ENCODE measurements around the gene NUBP2. TPM values are rescaled to one million over a fixed set of nuclear protein-coding genes. Genes with fewer than 3 reads are reported as not detected.

The NUBP2 gene
- polyA plus RNA-seq, 1 of the 3 experiments (the other 2 are of a cell fraction), result 73.2 TPM

- Histone ChIP-seq H3K36me3 (replicated peaks in 1 of 2; ENCODE audit: control insufficient read depth in 1 of 2, insufficient read depth in 2 of 2, low read length in 1 of 2) (peaks cover 0 to 28% of the 10 kb centered on the region in 2 experiments), H3K9me3 (no peaks in the 10 kb centered on the region), H3F3A (replicated peaks; ENCODE audit: insufficient read depth) (no peaks in the 10 kb centered on the region), H3K4me2 (no peak overlapping the region), H3K9me2 (no peaks in the 10 kb centered on the region), H3K9ac (no peak overlapping the region), H3K27ac (ENCODE audit: low read depth in 2 of 2, low read length in 1 of 2) (no peak overlapping the region), H3K4me3 (ENCODE audit: low read depth in 2 of 2, low read length in 1 of 2) (no peak overlapping the region), H3K27me3 (ENCODE audit: insufficient read depth) (no peaks in the 10 kb centered on the region), H3K79me2 (ENCODE audit: insufficient read depth) (no peaks in the 10 kb centered on the region), H3K4me1 (ENCODE audit: control insufficient read depth in 1 of 2, insufficient read depth in 2 of 2, low read depth in 1 of 2, low read length in 1 of 2) (no peaks in the 10 kb centered on the region; a peak in 1 of 4 replicates), H4K20me1 (ENCODE audit: insufficient read depth) (no peaks in the 10 kb centered on the region), H2AFZ (ENCODE audit: low read depth) (no peak overlapping the region)
- WGBS (ENCODE audit: low lambda C conversion rate), result no CpG with 5 or more reads among the region's 33 CpGs
- ChIA-PET POLR2A (interaction anchor here (2.1 kb wide), 1 partner anchor 11 kb away, joined by 8 read pairs; the partner anchor contains the start of genes NUBP2 and SPSB3), CTCF (interaction anchor here (1.4 kb wide), 1 partner anchor 9 kb away, joined by 5 read pairs; no protein-coding TSS in a partner anchor)
- TF ChIP-seq EP300 (IDR thresholded peaks at IDR 0.05; ENCODE audit: borderline replicate concordance in 1 of 2, low read depth in 1 of 2, low read length in 1 of 2) (no peak), RAD21 (IDR thresholded peaks at IDR 0.05; ENCODE audit: low read length) (no peak), ELF1 (IDR thresholded peaks at IDR 0.05) (no peak), MXI1 (IDR thresholded peaks at IDR 0.05; ENCODE audit: low read depth, low read length) (no peak), FOSL2 (IDR thresholded peaks at IDR 0.05; ENCODE audit: borderline replicate concordance, low read depth) (no peak), IRF3 (IDR thresholded peaks at IDR 0.05; ENCODE audit: low read depth, low read length) (no peak), USF2 (IDR thresholded peaks at IDR 0.05; ENCODE audit: borderline replicate concordance, low read depth, low read length) (no peak), TAF1 (IDR thresholded peaks at IDR 0.05; ENCODE audit: borderline replicate concordance, low read depth, low read length) (no peak), USF1 (IDR thresholded peaks at IDR 0.05; ENCODE audit: borderline replicate concordance, low read depth) (no peak), RFX5 (IDR thresholded peaks at IDR 0.05; ENCODE audit: low read length) (no peak), MEF2A (IDR thresholded peaks at IDR 0.05; ENCODE audit: borderline replicate concordance, low read depth) (no peak), FOXM1 (IDR thresholded peaks at IDR 0.05; ENCODE audit: low read depth) (no peak), MAX (IDR thresholded peaks at IDR 0.05; ENCODE audit: low read depth) (no peak), RCOR1 (IDR thresholded peaks at IDR 0.05; ENCODE audit: low read length) (no peak), CHD2 (IDR thresholded peaks at IDR 0.05; ENCODE audit: low read length, partially characterized antibody) (no peak)
- no peak for DNase-seq
These were observed 10.2 kb downstream of the NUBP2 start for GRCh38 chr16:1792836-1793577.

Measured in SK-N-SH (cell line).